K562 (cell line): Measurements from ENCODE around the gene SRP9. TPM values are rescaled to one million over a fixed set of nuclear protein-coding genes. Genes with fewer than 3 reads are reported as not detected.

Experiments
- ATAC-seq: fragments of 200-7000 bp; cut with Tn5 transposase; 3 replicates; pipeline ENCODE4 v1.9.1; 2020; ENCODE audit warnings: moderate library complexity
- BruUV-seq: library from RNA; stranded (reverse); fragments of 400-500 nt; replicated peaks from 2 replicates; lab custom pipeline; 2021; lab: Mats Ljungman, UMichigan
- CTCF ChIA-PET: fragments of 300-600 bp; formaldehyde crosslinking; extraction: SDS; loops from one replicate; lab custom pipeline; 2021; ENCODE audit warnings: low intra/inter-chr PET ratio; lab: Yijun Ruan, JAX
- POLR2A ChIA-PET: fragments of 300-600, 350-650 bp; sonication (Branson Sonifier 250); formaldehyde crosslinking; extraction: SDS; loops from one replicate; lab custom pipeline; 2021; ENCODE audit warnings: antibody characterized with exemption, inconsistent platforms; lab: Yijun Ruan, JAX
- DNase-seq, 4 experiments: peaks; one replicate each; pipeline versions ENCODE4 v3.0.0 to v3.0.0-alpha.2; 2011 to 2018; ENCODE audit warnings: low spot score in 3 of 4, mixed read lengths in 3 of 4; ENCODE audit errors: extremely low read depth in 1 of 4
- FAIRE-seq: peaks from 2 replicates; lab custom pipeline; 2011; peaks lifted over from hg19 to GRCh38; lab: Jason Lieb, UNC
- H2AFZ ChIP-seq: 2 replicates; pipeline ENCODE4 v1.6.0; 2011; ENCODE audit warnings: low read depth, low read length, control low read depth, inconsistent platforms
- H3K27ac ChIP-seq: fragments of 200-600 bp; 3 replicates; pipeline ENCODE4 v1.8.0; 2011; ENCODE audit warnings: low read depth, mild to moderate bottlenecking, control low read depth, inconsistent platforms, low read length, moderate library complexity, mixed read lengths; ENCODE audit errors: extremely low read depth
- H3K27me3 ChIP-seq, 2 experiments: fragments of 300-600 bp in 1 of 2; 2 replicates in 1 of 2; 3 replicates in 1 of 2; pipeline versions ENCODE4 v1.6.0 to v1.8.0; 2011; ENCODE audit warnings: inconsistent platforms in 2 of 2, low read length in 2 of 2, mild to moderate bottlenecking in 1 of 2, mixed read lengths in 1 of 2, moderate library complexity in 1 of 2; ENCODE audit not compliant: control insufficient read depth in 2 of 2, insufficient read depth in 2 of 2
- H3K36me3 ChIP-seq: fragments of 300-600 bp; 3 replicates; pipeline ENCODE4 v1.8.0; 2011; ENCODE audit warnings: mild to moderate bottlenecking, low read length, inconsistent platforms; ENCODE audit not compliant: control insufficient read depth, insufficient read depth
- H3K4me1 ChIP-seq, 2 experiments: fragments of 200-600 bp in 1 of 2; replicated peaks in 1 of 2; 2 replicates in 1 of 2; 3 replicates in 1 of 2; pipeline versions ENCODE4 v1.5.1 to v1.8.0; 2011; ENCODE audit warnings: inconsistent platforms in 2 of 2, low read length in 2 of 2, mild to moderate bottlenecking in 1 of 2, mixed read lengths in 1 of 2, moderate library complexity in 1 of 2; ENCODE audit not compliant: control insufficient read depth in 2 of 2, insufficient read depth in 2 of 2
- H3K4me2 ChIP-seq: 2 replicates; pipeline ENCODE4 v1.6.1; 2011; ENCODE audit warnings: low read length, control low read depth, inconsistent platforms, mixed read lengths; ENCODE audit not compliant: insufficient read depth
- H3K4me3 ChIP-seq: fragments of 200-600 bp; sonication (generic), shearing (Covaris generic); 2 replicates; pipeline ENCODE4 v1.5.1; 2016; ENCODE audit warnings: control low read depth, inconsistent platforms
- H3K79me2 ChIP-seq: fragments of 200-600 bp; 3 replicates; pipeline ENCODE4 v1.8.0; 2011; ENCODE audit warnings: low read length, inconsistent platforms; ENCODE audit not compliant: control insufficient read depth, insufficient read depth
- H3K9ac ChIP-seq, 2 experiments: 2 replicates each; pipeline versions ENCODE4 v1.6.0 to v1.6.1; 2011; ENCODE audit warnings: low read depth in 2 of 2, low read length in 2 of 2, control low read depth in 1 of 2, inconsistent platforms in 1 of 2, mild to moderate bottlenecking in 1 of 2, mixed read lengths in 1 of 2; ENCODE audit not compliant: insufficient read depth in 1 of 2
- H3K9me1 ChIP-seq: one replicate; pipeline ENCODE4 v1.6.0; 2011; ENCODE audit warnings: inconsistent platforms, mild to moderate bottlenecking, low read length, moderate library complexity; ENCODE audit not compliant: control insufficient read depth, insufficient read depth
- H3K9me3 ChIP-seq: replicated peaks from 2 replicates; pipeline ENCODE4 v1.5.1; 2011; ENCODE audit warnings: low read depth, low read length, inconsistent platforms; ENCODE audit not compliant: control insufficient read depth, insufficient read depth
- H4K20me1 ChIP-seq: replicated peaks from 2 replicates; pipeline ENCODE4 v1.6.1; 2011; ENCODE audit warnings: low read length, inconsistent platforms, mixed read lengths; ENCODE audit not compliant: control insufficient read depth, insufficient read depth
- CTBP1 ChIP-seq: fragments of 450-650 bp; IDR thresholded peaks from 2 replicates; pipeline ENCODE4 v1.6.1; 2016; ENCODE audit warnings: borderline replicate concordance
- JUN ChIP-seq, 2 experiments: sonication (generic) in 1 of 2; formaldehyde crosslinking in 1 of 2; IDR thresholded peaks; 2 replicates each; pipeline versions ENCODE4 v1.6.1 to v1.8.0; 2012 to 2022; ENCODE audit warnings: borderline replicate concordance in 2 of 2, mild to moderate bottlenecking in 2 of 2, improper control_type of control experiment in 1 of 2, low read depth in 1 of 2, low read length in 1 of 2, missing genetic modification reagents in 1 of 2
- NELFE ChIP-seq: IDR thresholded peaks from 2 replicates; pipeline ENCODE4 v1.6.1; 2011; ENCODE audit warnings: mild to moderate bottlenecking; ENCODE audit not compliant: insufficient read depth, insufficient read length
- PHB ChIP-seq: fragments of 250-450 bp; sonication (Bioruptor Pico); IDR thresholded peaks from 2 replicates; pipeline ENCODE4 v1.5.0; 2021
- POLR2A ChIP-seq: fragments of 450-650 bp; conservative IDR thresholded peaks from 2 replicates; pipeline ENCODE4 v1.6.1; 2016
- YY1 ChIP-seq, 3 experiments: IDR thresholded peaks; 2 replicates each; pipeline ENCODE4 v1.6.1; 2011; ENCODE audit warnings: low read length in 2 of 3, mild to moderate bottlenecking in 2 of 3, moderate library complexity in 2 of 3, borderline replicate concordance in 1 of 3, control low read depth in 1 of 3, low read depth in 1 of 3; ENCODE audit not compliant: insufficient read depth in 3 of 3, insufficient replicate concordance in 2 of 3, control insufficient read depth in 1 of 3, insufficient read length in 1 of 3; ENCODE audit errors: extremely low read depth in 1 of 3
- ZFP30 ChIP-seq: fragments of 250-450 bp; sonication (Bioruptor Pico); IDR thresholded peaks from 2 replicates; pipeline ENCODE4 v1.8.0; 2022; ENCODE audit warnings: moderate library complexity, mild to moderate bottlenecking, inconsistent platforms, borderline replicate concordance
- WGBS: fragments of 100-300 bp; shearing (Covaris generic); methylation state at CpG from one replicate; pipeline ENCODE4 v1.1.6; 2016; ENCODE audit warnings: low coverage, mixed read lengths; ENCODE audit not compliant: insufficient coverage; ENCODE audit errors: missing lambda C conversion rate; 5-methylcytosine and 5-hydroxymethylcytosine counted together
- in situ Hi-C: fragments of 300-500 bp; cut with MboI; formaldehyde crosslinking; loops from 4 replicates; pipeline ENCODE4 v1.15.0; 2018; ENCODE audit warnings: inconsistent platforms, mixed read lengths
- intact Hi-C: fragments of 100-400 bp; cut with micrococcal nuclease; formaldehyde crosslinking; loops from 2 replicates; pipeline ENCODE4 v1.14.2; 2022
- polyA plus RNA-seq, 8 experiments: library from polyadenylated mRNA; depleted of rRNA in 4 of 8; stranded (reverse) in 5 of 8; unstranded in 3 of 8; fragments of >200 nt; fragmentation: Nextera tagmentation in 2 of 8; fragmentation: Illumina TruSeq in 1 of 8; extraction: Ambion mirVana in 2 of 8; extraction: Trizol in 1 of 8; gene quantifications; 2 replicates each; pipeline versions ENCODE4 v1.2.1 to v1.2.3, GENCODE V29; 2011 to 2014; ENCODE audit warnings: inconsistent platforms in 1 of 8, missing spikeins in 1 of 8
- total RNA-seq, 7 experiments: library from RNA; depleted of rRNA in 6 of 7; stranded (reverse); fragments of >200 nt in 6 of 7; fragmentation: Illumina TruSeq in 2 of 7; extraction: Trizol in 2 of 7; gene quantifications; 2 replicates each; pipeline versions ENCODE4 v1.2.1 to v1.2.3, GENCODE V29; 2011 to 2021; ENCODE audit warnings: low replicate concordance in 1 of 7

SRP9 gene
- total and polyA plus RNA-seq, 9 of the 15 experiments (the other 6 are each of a cell fraction or from before 2014, with no cell fraction given) = 273 to 1,892 (median 668) TPM

- Histone ChIP-seq H3K4me1 (peaks cover 5 to 17% of the 10 kb centered on the region in 2 experiments; a peak in 4 of 5 replicates), H3K9me3 (no peaks in the 10 kb centered on the region), H3K36me3 (peaks cover 65% of the 10 kb centered on the region), H3K79me2 (peaks cover 74% of the 10 kb centered on the region), H3K27me3 (no peaks in the 10 kb centered on the region)
- DNase-seq = no peak
- POLR2A ChIA-PET = interaction anchor here (0.7 to 4.0 kb wide), 5 partner anchors 10 to 46 kb away, joined by 3 to 64 read pairs (median 4); no protein-coding TSS in a partner anchor
- TF ChIP-seq NELFE (no peak), ZFP30 (CRISPR knock-in tag) (no peak), YY1 (IDR thresholded peaks at IDR 0.05; ENCODE audit: borderline replicate concordance in 1 of 3, control insufficient read depth in 1 of 3, extremely low read depth in 1 of 3, insufficient read depth in 3 of 3, insufficient read length in 1 of 3, insufficient replicate concordance in 2 of 3, low read depth in 1 of 3, low read length in 2 of 3) (peak in 1 of 3 experiments; percentile 28), CTBP1 (no peak), POLR2A (peak; percentile 54), PHB (CRISPR knock-in tag) (no peak), JUN (IDR thresholded peaks at IDR 0.05; ENCODE audit: borderline replicate concordance, low read depth, low read length) (no peak), JUN (CRISPR knock-in tag; IDR thresholded peaks at IDR 0.05; ENCODE audit: borderline replicate concordance) (no peak)
- TF ChIP-seq, all 486 proteins: peak for 2
- peaks cover 5% of the 10 kb centered on the region for H3K9me1 ChIP-seq
- no peak overlapping the region for H3K4me3 ChIP-seq
- no peak overlapping the region for H3K4me2 ChIP-seq
- H3K9ac ChIP-seq = no peak overlapping the region; a peak in 1 of 4 replicates
- no peak overlapping the region for H2AFZ ChIP-seq
- no peak for FAIRE-seq
- BruUV-seq = no TSS peak
- peaks cover 19% of the 10 kb centered on the region for H4K20me1 ChIP-seq
- ATAC-seq = no peak
- no peak overlapping the region for H3K27ac ChIP-seq
- CTCF ChIA-PET = no interaction called here
- 87% methylated on average over 5 of the region's 5 CpGs for WGBS
- in situ Hi-C loops (no loop called here), intact Hi-C loops (no loop called here)
These were observed 2.5 kb downstream of the SRP9 start for GRCh38 chr1:225780134-225780533.
